HL-60/S4 (cell line): ENCODE measurements around the gene SERTAD4.

Source experiments
- in situ Hi-C: fragments of 300-500 bp; cut with MboI; formaldehyde crosslinking; loops from 2 replicates; pipeline ENCODE4 v1.14.3; 2022; ENCODE audit warnings: low sequenced_read_pairs

SERTAD4 gene

GRCh38 chr1:210231846-210232510 is 618 bp upstream of the SERTAD4 start:
- in situ Hi-C loops: no loop called here

DNA sequence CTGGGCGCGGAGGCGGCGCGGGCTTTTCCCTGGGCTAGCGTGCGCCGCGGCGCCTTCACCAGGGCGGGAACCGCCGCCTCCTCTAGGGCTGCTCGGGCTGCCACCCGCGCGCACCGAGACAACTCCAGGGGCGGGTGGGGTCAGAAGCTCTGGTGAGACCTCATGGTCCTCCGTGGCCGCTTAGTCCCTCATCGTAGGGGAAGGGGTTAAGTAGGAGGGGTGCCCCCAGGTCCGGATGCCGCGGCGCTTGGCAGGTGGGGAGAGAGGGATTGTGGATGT is 559 bp downstream of the SERTAD4 start:
- in situ Hi-C loops: no loop called here

GRCh38 chr1:210233495-210234328 is 1.1 kb downstream of the SERTAD4 start:
- in situ Hi-C loops: no loop called here

DNA sequence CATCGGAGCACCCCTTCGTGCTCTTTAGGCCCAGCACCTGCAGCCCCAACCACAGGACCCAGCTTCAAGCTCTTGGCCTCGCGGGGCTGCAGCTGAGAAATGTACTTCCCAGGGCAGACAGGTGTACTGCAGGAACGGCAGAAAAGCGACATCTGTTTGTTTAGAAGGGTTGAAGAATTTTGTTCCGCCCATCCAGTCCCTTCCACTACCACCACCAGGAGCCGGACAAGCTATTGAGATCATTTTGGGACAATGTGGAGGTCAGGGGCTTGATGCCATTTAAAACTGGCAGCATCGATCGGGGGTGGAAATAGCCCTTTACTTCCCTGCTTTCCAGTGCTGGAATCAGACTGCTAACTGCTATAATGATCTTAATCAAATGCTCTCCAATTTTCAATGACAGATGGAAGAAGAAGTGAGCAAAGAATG is 1.7 kb downstream of the SERTAD4 start:
- in situ Hi-C loops: no loop called here

GRCh38 chr1:210235363-210236053 is 2.9 kb downstream of the SERTAD4 start:
- in situ Hi-C loops: no loop called here

DNA sequence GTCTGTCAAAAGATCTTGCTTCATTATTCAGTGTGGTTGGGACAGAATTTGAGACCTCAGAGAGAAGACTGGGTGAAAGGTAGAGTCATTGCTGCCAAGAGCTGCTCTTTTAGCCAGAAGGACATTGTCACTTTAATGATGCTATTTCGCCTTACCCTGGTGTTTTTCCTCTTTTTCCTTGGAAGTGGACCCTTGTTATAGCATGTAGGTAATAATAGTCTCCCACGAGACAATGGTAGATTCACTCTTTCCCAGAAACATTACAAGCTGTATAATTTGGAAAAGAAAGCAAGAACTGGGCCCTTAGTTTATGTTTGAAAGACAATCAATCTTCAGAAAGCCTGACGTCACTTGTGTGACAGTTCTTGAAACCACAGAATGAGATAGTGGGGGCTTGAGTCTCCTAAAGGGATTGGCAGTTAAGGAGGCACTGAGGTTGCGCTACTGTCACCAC is 3.8 kb downstream of the SERTAD4 start:
- in situ Hi-C loops: no loop called here

GRCh38 chr1:210236840-210237409 is 4.3 kb downstream of the SERTAD4 start:
- in situ Hi-C loops: no loop called here

DNA sequence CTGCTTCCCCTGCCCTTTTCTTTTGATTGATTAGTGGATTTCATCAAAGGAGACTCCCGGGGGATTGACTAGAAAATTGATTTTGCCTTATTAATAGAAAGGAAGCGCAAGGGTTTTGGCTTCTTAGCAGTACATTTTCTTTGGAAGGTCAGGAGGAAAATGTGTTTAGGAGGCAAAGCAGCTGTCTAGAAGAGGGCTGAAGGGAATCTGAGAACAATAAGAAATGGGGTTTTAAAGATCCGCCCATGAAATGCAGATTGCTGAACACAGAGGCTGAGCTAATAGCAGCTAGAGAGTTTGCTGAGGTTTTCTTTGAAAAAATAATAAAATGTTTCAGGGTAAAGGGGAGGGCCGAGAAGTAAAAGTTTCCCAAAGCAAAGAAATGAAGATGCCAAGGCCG is 4.9 kb downstream of the SERTAD4 start:
- in situ Hi-C loops: no loop called here

DNA sequence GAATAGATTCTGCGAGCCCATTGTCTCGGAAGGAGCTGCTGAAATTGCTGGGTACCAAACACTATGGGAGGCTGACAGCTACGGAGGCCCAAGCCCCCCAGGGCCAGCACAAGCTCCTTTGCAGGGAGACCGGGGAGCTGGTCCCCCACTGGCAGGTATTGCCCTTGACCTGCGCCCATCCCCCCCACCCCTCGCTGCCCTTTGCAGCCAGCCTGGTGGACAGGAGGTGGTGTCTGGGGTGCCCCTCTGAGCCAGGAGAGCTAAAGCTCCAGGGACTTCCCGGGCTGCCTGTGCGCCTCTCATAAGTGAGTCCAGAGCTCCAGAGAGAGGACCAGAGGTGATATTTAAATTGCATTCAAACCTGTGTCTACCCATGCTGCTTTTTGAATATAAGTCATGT is 5.4 kb downstream of the SERTAD4 start:
- in situ Hi-C loops: no loop called here

- in situ Hi-C loops: no loop called here
These were observed 6.9 kb downstream of the SERTAD4 start for GRCh38 chr1:210239349-210240111.

GRCh38 chr1:210241121-210241520 is 8.5 kb downstream of the SERTAD4 start:
- in situ Hi-C loops: no loop called here

- in situ Hi-C loops: no loop called here
These were observed 12.3 kb downstream of the SERTAD4 start for GRCh38 chr1:210244746-210245367.

GRCh38 chr1:210246447-210246846 is 13.9 kb downstream of the SERTAD4 start:
- in situ Hi-C loops: no loop called here

GRCh38 chr1:210248341-210248740 is 15.7 kb downstream of the SERTAD4 start:
- in situ Hi-C loops: no loop called here

DNA sequence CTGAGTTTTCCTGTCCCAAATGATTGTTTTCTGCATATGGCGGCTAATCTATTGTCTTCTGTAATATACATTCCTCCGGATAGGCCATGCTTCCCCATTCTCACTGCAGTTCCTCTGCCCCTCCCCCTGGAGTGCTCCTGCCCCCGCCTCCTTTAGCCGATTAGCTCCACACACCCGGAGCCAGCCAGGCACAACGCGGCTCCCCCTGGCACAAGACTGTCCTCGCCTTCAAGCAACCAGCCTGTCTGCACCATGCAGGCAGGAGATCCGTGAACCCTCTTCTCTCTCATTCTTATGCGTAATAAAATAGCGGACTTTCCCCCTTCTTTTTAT is 18.0 kb downstream of the SERTAD4 start:
- in situ Hi-C loops: no loop called here

DNA sequence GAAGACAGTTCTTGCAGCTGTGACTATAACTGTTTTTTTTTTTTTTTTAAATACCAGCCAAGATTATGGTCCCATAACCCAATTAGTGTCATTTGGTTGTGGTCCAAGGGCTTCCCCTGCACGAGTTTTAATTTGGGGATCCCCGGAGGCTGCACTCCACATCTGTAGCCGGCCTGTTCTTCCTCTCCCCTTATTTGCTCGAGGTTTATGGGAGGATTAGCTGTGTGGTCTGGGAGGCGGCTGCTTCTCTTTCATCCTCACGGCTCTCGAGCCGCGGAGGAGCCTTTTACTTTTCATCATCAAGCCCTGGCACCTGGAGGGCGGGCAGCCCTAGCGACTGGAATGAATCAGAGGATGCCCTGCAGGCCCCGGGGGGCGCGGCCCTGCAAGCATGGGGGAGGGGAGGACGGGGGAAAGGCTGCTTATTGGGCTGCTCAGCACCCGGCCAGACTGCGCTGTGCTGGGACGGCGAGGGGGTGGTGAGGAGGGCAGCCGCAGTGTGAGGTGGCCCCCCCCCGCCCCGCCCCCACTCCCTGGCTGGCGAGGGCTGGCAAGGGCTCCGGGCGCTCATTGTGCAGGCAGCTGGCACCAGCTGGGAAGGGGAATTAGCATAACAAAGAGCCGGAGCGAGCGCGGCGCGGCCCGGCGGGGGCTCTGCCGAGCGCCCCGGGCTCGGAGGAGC is 18.5 kb downstream of the SERTAD4 start:
- in situ Hi-C loops: no loop called here

DNA sequence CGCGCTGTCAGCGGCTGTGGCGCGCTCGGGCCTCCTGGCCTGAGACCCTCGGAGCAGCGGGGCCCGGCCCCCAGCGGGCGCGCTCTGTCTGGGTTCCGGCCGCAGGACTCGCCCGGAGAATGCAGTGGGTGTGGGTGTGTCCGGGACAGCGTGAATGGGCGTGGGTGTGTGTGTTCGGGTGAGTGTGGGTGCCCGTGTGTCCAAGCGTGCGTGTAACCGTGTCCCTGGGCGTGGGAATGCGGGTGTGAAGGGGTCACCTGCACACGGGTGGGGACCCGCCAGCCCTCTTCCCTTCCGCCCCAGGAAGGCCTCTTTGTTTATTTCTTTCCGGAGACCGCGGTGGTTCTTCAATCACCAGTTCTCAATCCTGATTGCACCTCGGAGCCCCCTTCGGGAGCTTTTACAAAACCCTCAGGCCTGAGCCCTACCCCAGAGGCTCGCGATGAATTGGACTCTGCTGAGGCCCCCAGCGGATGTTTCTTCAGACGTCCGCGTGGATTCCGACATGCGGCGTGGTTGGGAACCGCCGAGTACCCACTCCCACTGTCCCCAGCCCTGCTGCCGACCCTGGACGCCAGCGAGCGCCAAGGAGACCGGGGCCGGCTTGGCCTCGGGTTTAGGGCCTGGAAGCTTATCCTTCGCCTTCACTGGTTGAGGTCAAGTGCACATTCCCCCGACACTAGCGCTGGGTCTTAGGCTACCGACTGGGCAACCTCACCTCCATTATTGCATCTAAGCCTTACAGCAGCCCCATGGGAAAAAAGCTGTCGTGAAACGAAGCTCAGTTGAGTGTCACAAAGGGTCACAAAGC is 19.3 kb downstream of the SERTAD4 start:
- in situ Hi-C loops: no loop called here

DNA sequence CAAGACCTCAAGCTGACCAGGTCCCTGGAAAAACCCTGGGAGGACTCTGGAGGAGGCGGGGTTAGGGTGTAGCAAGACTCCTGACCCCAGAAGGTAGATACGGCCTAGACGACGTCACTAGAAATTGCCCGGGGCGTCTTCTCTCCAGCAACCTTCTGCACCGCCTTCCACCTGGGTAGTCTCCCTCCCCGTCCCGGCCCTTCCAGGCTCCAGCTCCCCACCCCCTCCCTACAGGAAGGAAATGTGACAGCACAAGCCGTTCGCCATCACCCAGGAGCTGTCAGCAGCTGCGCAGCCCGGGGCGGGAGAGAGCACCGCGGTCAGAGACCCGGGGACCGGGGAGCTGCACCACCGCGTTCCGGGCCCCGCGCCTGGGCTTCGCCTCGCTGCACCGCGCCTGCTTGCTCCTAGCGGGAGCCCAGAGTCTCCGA is 20.0 kb downstream of the SERTAD4 start:
- in situ Hi-C loops: no loop called here

DNA sequence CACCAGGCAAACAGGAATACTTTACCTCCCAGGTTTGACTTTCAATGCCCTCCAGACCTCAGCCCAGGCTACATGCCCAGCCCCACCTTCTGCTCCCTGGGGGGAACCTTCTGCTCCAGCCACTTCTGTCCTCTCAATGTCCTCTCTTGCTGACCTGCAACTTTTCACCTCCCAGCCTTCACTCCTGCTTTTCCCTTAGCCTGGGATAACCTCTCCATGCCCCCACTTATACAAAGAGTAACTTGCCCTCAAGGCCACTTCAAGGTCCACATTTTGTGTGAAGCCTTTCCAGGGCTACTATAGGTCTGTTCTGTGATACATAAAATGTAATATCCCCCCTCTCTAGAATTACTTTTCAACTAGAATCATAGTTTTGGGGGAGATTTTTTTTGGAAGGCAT is 21.7 kb downstream of the SERTAD4 start:
- in situ Hi-C loops: no loop called here
